HCT116 (cell line): ENCODE measurements around the gene SNRPA. TPM values are rescaled to one million over a fixed set of nuclear protein-coding genes. Genes with fewer than 3 reads are reported as not detected.

ENCODE experiments used
- ATAC-seq: fragments of 200-7000 bp; cut with Tn5 transposase; 2 replicates; pipeline ENCODE4 v1.9.1; 2020; ENCODE audit warnings: mild to moderate bottlenecking, moderate library complexity
- BruUV-seq: library from RNA; stranded (reverse); fragments of 400-500 nt; replicated peaks from 2 replicates; lab custom pipeline; 2021; lab: Mats Ljungman, UMichigan
- CTCF ChIA-PET: fragments of 300-600 bp; sonication (Branson Sonifier 250); formaldehyde crosslinking; loops from one replicate; lab custom pipeline; 2021; ENCODE audit warnings: antibody characterized with exemption; lab: Charles Lee
- POLR2A ChIA-PET: fragments of 300-600, 350-600 bp; sonication (Branson Sonifier 250); formaldehyde crosslinking; loops from one replicate; lab custom pipeline; 2021; ENCODE audit warnings: antibody characterized with exemption; lab: Charles Lee
- RAD21 ChIA-PET, 2 experiments: fragments of 300-600 bp; sonication (Branson Sonifier 250); formaldehyde crosslinking; loops; one replicate each; lab custom pipeline; 2023; ENCODE audit warnings: low total read pairs in 2 of 2; ENCODE audit not compliant: uncharacterized antibody in 2 of 2, unreplicated experiment in 2 of 2, low non-redundant PET in 1 of 2; lab: Charles Lee
- DNase-seq: peaks from one replicate; pipeline ENCODE4 v3.0.0-alpha.2; 2010; ENCODE audit warnings: low read depth, low spot score
- H2AFZ ChIP-seq: fragments of 200-600 bp; shearing (Covaris generic), sonication (generic); 2 replicates; pipeline ENCODE4 v1.6.1; 2017; ENCODE audit warnings: low read depth, mixed run types, mixed read lengths, antibody characterized with exemption, low read length; ENCODE audit not compliant: poor library complexity, severe bottlenecking
- H3K27ac ChIP-seq: 2 replicates; pipeline ENCODE4 v1.5.1; 2012; ENCODE audit warnings: low read depth, low read length
- H3K27me3 ChIP-seq: fragments of 200-600 bp; sonication (generic); 2 replicates; pipeline ENCODE4 v1.6.1; 2016; ENCODE audit warnings: mixed run types, low read length, mixed read lengths; ENCODE audit not compliant: insufficient read depth
- H3K36me3 ChIP-seq, 2 experiments: fragments of 200-500 bp in 1 of 2; fragments of 200-600 bp in 1 of 2; sonication (Bioruptor generic) in 1 of 2; sonication (generic) in 1 of 2; 2 replicates each; pipeline versions ENCODE4 v1.5.1 to v1.6.1; 2014 to 2016; ENCODE audit warnings: low read length in 2 of 2, inconsistent platforms in 1 of 2, mixed read lengths in 1 of 2, mixed run types in 1 of 2; ENCODE audit not compliant: insufficient read depth in 2 of 2, control insufficient read depth in 1 of 2
- H3K4me1 ChIP-seq, 2 experiments: fragments of 200-600 bp in 1 of 2; sonication (generic) in 1 of 2; 2 replicates each; pipeline versions ENCODE4 v1.5.1 to v1.6.1; 2012 to 2017; ENCODE audit warnings: low read length in 2 of 2, inconsistent platforms in 1 of 2, mild to moderate bottlenecking in 1 of 2, mixed read lengths in 1 of 2, mixed run types in 1 of 2, moderate library complexity in 1 of 2; ENCODE audit not compliant: insufficient read depth in 2 of 2, control insufficient read depth in 1 of 2
- H3K4me2 ChIP-seq: fragments of 200-600 bp; sonication (generic); 2 replicates; pipeline ENCODE4 v1.6.1; 2017; ENCODE audit warnings: mixed run types, low read length, mixed read lengths
- H3K4me3 ChIP-seq, 2 experiments: fragments of 200-600 bp in 1 of 2; sonication (generic) in 1 of 2; replicated peaks in 1 of 2; 2 replicates each; pipeline ENCODE4 v1.5.1; 2011 to 2016; ENCODE audit warnings: low read length in 2 of 2, control low read depth in 1 of 2, low read depth in 1 of 2, mild to moderate bottlenecking in 1 of 2, mixed read lengths in 1 of 2, mixed run types in 1 of 2
- H3K79me2 ChIP-seq: fragments of 200-600 bp; sonication (generic); 2 replicates; pipeline ENCODE4 v1.6.1; 2017; ENCODE audit warnings: mild to moderate bottlenecking, mixed run types, low read length, moderate library complexity, mixed read lengths; ENCODE audit not compliant: insufficient read depth
- H3K9ac ChIP-seq: fragments of 200-600 bp; sonication (generic); 2 replicates; pipeline ENCODE4 v1.6.1; 2016; ENCODE audit warnings: low read length, mixed read lengths
- H3K9me2 ChIP-seq: fragments of 200-600 bp; sonication (generic), shearing (Covaris generic); 2 replicates; pipeline ENCODE4 v1.6.1; 2017; ENCODE audit warnings: mixed run types, mild to moderate bottlenecking, moderate library complexity; ENCODE audit not compliant: insufficient read depth
- H3K9me3 ChIP-seq, 2 experiments: fragments of 200-500 bp in 1 of 2; fragments of 200-600 bp in 1 of 2; sonication (Bioruptor generic) in 1 of 2; sonication (generic) in 1 of 2; 2 replicates each; pipeline ENCODE4 v1.6.1; 2014 to 2017; ENCODE audit warnings: low read length in 2 of 2, mixed read lengths in 2 of 2, inconsistent platforms in 1 of 2, low read depth in 1 of 2, mild to moderate bottlenecking in 1 of 2, mixed run types in 1 of 2, moderate library complexity in 1 of 2; ENCODE audit not compliant: control insufficient read depth in 1 of 2, insufficient read depth in 1 of 2
- H4K20me1 ChIP-seq: fragments of 200-600 bp; sonication (generic), shearing (Covaris generic); 2 replicates; pipeline ENCODE4 v1.6.1; 2017; ENCODE audit warnings: mixed run types, mild to moderate bottlenecking, moderate library complexity; ENCODE audit not compliant: insufficient read depth
- ATF3 ChIP-seq: IDR thresholded peaks from 2 replicates; pipeline ENCODE4 v1.6.1; 2012
- CBX3 ChIP-seq: IDR thresholded peaks from 2 replicates; pipeline ENCODE4 v1.6.1; 2012; ENCODE audit warnings: low read depth
- CEBPB ChIP-seq: IDR thresholded peaks from 2 replicates; pipeline ENCODE4 v1.6.1; 2012; ENCODE audit warnings: low read depth
- ELF1 ChIP-seq: IDR thresholded peaks from 2 replicates; pipeline ENCODE4 v1.6.1; 2012; ENCODE audit warnings: low read depth, borderline replicate concordance
- FOSL1 ChIP-seq: IDR thresholded peaks from 2 replicates; pipeline ENCODE4 v1.6.1; 2012; ENCODE audit warnings: low read depth
- JUND ChIP-seq: IDR thresholded peaks from 2 replicates; pipeline ENCODE4 v1.6.1; 2012
- POLR2A ChIP-seq: IDR thresholded peaks from 2 replicates; pipeline ENCODE4 v1.7.0; 2011; ENCODE audit warnings: borderline replicate concordance; ENCODE audit not compliant: insufficient read depth, insufficient read length; ENCODE audit errors: extremely low read depth
- POLR2AphosphoS5 ChIP-seq: IDR thresholded peaks from 2 replicates; pipeline ENCODE4 v1.6.1; 2011; ENCODE audit warnings: mild to moderate bottlenecking, low read depth, low read length, moderate library complexity
- RAD21 ChIP-seq: IDR thresholded peaks from 2 replicates; pipeline ENCODE4 v1.6.1; 2012; ENCODE audit warnings: low read depth, mild to moderate bottlenecking
- REST ChIP-seq: IDR thresholded peaks from 2 replicates; pipeline ENCODE4 v1.6.1; 2012; ENCODE audit warnings: low read depth
- SIN3A ChIP-seq: IDR thresholded peaks from 2 replicates; pipeline ENCODE4 v1.6.1; 2012; ENCODE audit warnings: low read depth
- SRF ChIP-seq: IDR thresholded peaks from 2 replicates; pipeline ENCODE4 v1.6.1; 2012; ENCODE audit warnings: low read depth
- YY1 ChIP-seq: IDR thresholded peaks from 2 replicates; pipeline ENCODE4 v1.6.1; 2011; ENCODE audit warnings: low read length, low read depth, moderate library complexity, mild to moderate bottlenecking; ENCODE audit not compliant: insufficient replicate concordance; ENCODE audit errors: extremely low read depth
- ZNF274 ChIP-seq: fragments of 200-500 bp; sonication (Bioruptor generic); IDR thresholded peaks from 2 replicates; pipeline ENCODE4 v1.6.1; 2014; ENCODE audit warnings: mild to moderate bottlenecking, low read depth, low read length, inconsistent platforms
- intact Hi-C: fragments of 100-400 bp; cut with micrococcal nuclease; formaldehyde crosslinking; loops from 2 replicates; pipeline ENCODE4 v1.10.0; 2022
- total RNA-seq: library from RNA; stranded (reverse); gene quantifications from one replicate; pipeline ENCODE4 v1.2.1, GENCODE V29; 2021; ENCODE audit not compliant: unreplicated experiment

Gene SNRPA
- total RNA-seq, 1 experiment from 2014 or later, result 170 TPM

- BruUV-seq, result no TSS peak
Measured at GRCh38 chr19:40741527-40742390, 9.2 kb upstream of the SNRPA start.

GRCh38 chr19:40742477-40742876 is 8.5 kb upstream of the SNRPA start:
- ChIA-PET CTCF (no interaction called here), POLR2A (interaction anchor here (1.1 to 2.2 kb wide), 2 partner anchors 8 to 9 kb away, joined by 3 to 7 read pairs; partner anchors contain the start of gene ACTMAP), RAD21 (no interaction called here)
- Histone ChIP-seq H3K9ac (no peak overlapping the region), H4K20me1 (no peaks in the 10 kb centered on the region), H2AFZ (no peak overlapping the region), H3K27me3 (no peaks in the 10 kb centered on the region), H3K9me2 (no peaks in the 10 kb centered on the region), H3K9me3 (no peaks in the 10 kb centered on the region), H3K36me3 (no peaks in the 10 kb centered on the region), H3K4me2 (no peak overlapping the region), H3K79me2 (no peaks in the 10 kb centered on the region), H3K4me3 (no peak overlapping the region), H3K27ac (no peak overlapping the region)
- DNase-seq (no peak), ATAC-seq (no peak)
- BruUV-seq, result no TSS peak
- TF ChIP-seq SRF (no peak), ATF3 (no peak), YY1 (no peak), ELF1 (no peak), FOSL1 (no peak), RAD21 (no peak; the same call in 1 of the 2 replicates), JUND (no peak), POLR2AphosphoS5 (no peak), REST (no peak), CBX3 (no peak), ZNF274 (no peak), CEBPB (no peak), SIN3A (no peak)
- TF ChIP-seq, all 23 proteins: peak for 0
- intact Hi-C loops, result no loop called here
- H3K4me1 ChIP-seq, result peaks cover 7 to 11% of the 10 kb centered on the region in 2 experiments; a peak in 2 of 4 replicates

More at GRCh38 chr19:40741527-40742390, 9.2 kb upstream of the SNRPA start:
- DNase-seq, result no peak
- Histone ChIP-seq H3K79me2 (no peaks in the 10 kb centered on the region), H3K27me3 (no peaks in the 10 kb centered on the region), H3K27ac (no peak overlapping the region), H4K20me1 (no peaks in the 10 kb centered on the region), H3K9ac (no peak overlapping the region), H3K4me1 (peaks cover 7 to 11% of the 10 kb centered on the region in 2 experiments; a peak in 2 of 4 replicates), H3K4me3 (no peak overlapping the region), H2AFZ (no peak overlapping the region), H3K9me3 (no peaks in the 10 kb centered on the region), H3K4me2 (no peak overlapping the region), H3K9me2 (no peaks in the 10 kb centered on the region), H3K36me3 (no peaks in the 10 kb centered on the region)
- TF ChIP-seq POLR2A, result no peak
- peak; percentile 30; the same call in 1 of the 2 replicates for TF ChIP-seq POLR2AphosphoS5
- TF ChIP-seq RAD21, result 0 out of 2 replicates have a peak, but pooled peaks have one; percentile 5
- intact Hi-C loops, result no loop called here
- ChIA-PET POLR2A (interaction anchor here (2.2 kb wide), 1 partner anchor 9 kb away, joined by 7 read pairs; the partner anchor contains the start of gene ACTMAP), CTCF (interaction anchor here (0.8 kb wide), 1 partner anchor 65 kb away, joined by 3 read pairs; no protein-coding TSS in a partner anchor), RAD21 (no interaction called here)
- ATAC-seq, result no peak
